ENCODE data around the gene RBMS1.
A peak's percentile ranks its signal among the peaks of the same experiment; 100 is the strongest.

Gene RBMS1

GRCh38 chr2:160534996-160535395, 41.4 kb upstream of the RBMS1 start:
- no CpG with 5 or more reads among the region's 1 CpG for WGBS, 2 donors (ENCODE audit: extremely low coverage in 2 of 2, insufficient read length in 2 of 2, insufficient replicate concordance in 1 of 2)

GRCh38 chr2:160534249-160534648, 40.6 kb upstream of the RBMS1 start:
- Histone ChIP-seq H3K23ac (ENCODE audit: low read depth, low read length, poor library complexity) (no peak overlapping the region), H2BK5ac (ENCODE audit: low read length) (no peak overlapping the region), H3K4me3 (ENCODE audit: low read length in 2 of 2) (no peak overlapping the region), H3K4ac (ENCODE audit: low read length) (no peak overlapping the region), H3K18ac (ENCODE audit: low read length) (no peak overlapping the region), H4K91ac (ENCODE audit: low read depth, low read length, poor library complexity) (no peak overlapping the region), H4K8ac (ENCODE audit: low read depth, low read length) (no peak overlapping the region), H3K27me3 (ENCODE audit: control insufficient read depth in 3 of 3, insufficient read depth in 3 of 3, low read depth in 1 of 3, low read length in 3 of 3) (no peaks in the 10 kb centered on the region), H3K4me1 (ENCODE audit: control insufficient read depth in 2 of 2, insufficient read depth in 1 of 2, low read depth in 1 of 2, low read length in 2 of 2) (peaks cover 0 to 4% of the 10 kb centered on the region in 2 donors), H3K36me3 (replicated peaks in 1 of 2; ENCODE audit: control insufficient read depth in 2 of 2, insufficient read depth in 2 of 2, low read length in 2 of 2) (no peaks in the 10 kb centered on the region), H3K4me2 (ENCODE audit: insufficient read depth, low read length, poor library complexity, severe bottlenecking) (no peak overlapping the region), H2BK120ac (ENCODE audit: low read depth, low read length) (no peak overlapping the region), H2AFZ (ENCODE audit: low read length) (no peak overlapping the region), H3K79me1 (ENCODE audit: low read depth, low read length) (no peaks in the 10 kb centered on the region), H2BK12ac (ENCODE audit: low read length) (no peak overlapping the region), H2AK5ac (ENCODE audit: low read depth, low read length) (no peak overlapping the region), H3K14ac (ENCODE audit: low read length) (no peak overlapping the region), H2BK15ac (ENCODE audit: low read length) (no peak overlapping the region), H3K9ac (ENCODE audit: low read depth, low read length, poor library complexity) (no peak overlapping the region), H3K9me3 (replicated peaks in 1 of 2; ENCODE audit: control insufficient read depth in 2 of 2, insufficient read depth in 1 of 2, low read depth in 1 of 2, low read length in 2 of 2) (no peaks in the 10 kb centered on the region), H3K27ac (replicated peaks; ENCODE audit: low read length) (no peak overlapping the region)
- no peak for DNase-seq (ENCODE audit: low spot score)

More at GRCh38 chr2:160534996-160535395, 41.4 kb upstream of the RBMS1 start:
- Histone ChIP-seq H3K79me1 (ENCODE audit: low read depth, low read length) (no peaks in the 10 kb centered on the region), H2AFZ (ENCODE audit: low read length) (no peak overlapping the region), H3K4ac (ENCODE audit: low read length) (no peak overlapping the region), H3K27me3 (ENCODE audit: control insufficient read depth in 3 of 3, insufficient read depth in 3 of 3, low read depth in 1 of 3, low read length in 3 of 3) (no peaks in the 10 kb centered on the region), H2BK120ac (ENCODE audit: low read depth, low read length) (no peak overlapping the region), H4K8ac (ENCODE audit: low read depth, low read length) (no peak overlapping the region), H3K36me3 (replicated peaks in 1 of 2; ENCODE audit: control insufficient read depth in 2 of 2, insufficient read depth in 2 of 2, low read length in 2 of 2) (no peaks in the 10 kb centered on the region), H3K18ac (ENCODE audit: low read length) (no peak overlapping the region), H2BK15ac (ENCODE audit: low read length) (no peak overlapping the region), H3K23ac (ENCODE audit: low read depth, low read length, poor library complexity) (no peak overlapping the region), H3K4me1 (ENCODE audit: control insufficient read depth in 2 of 2, insufficient read depth in 1 of 2, low read depth in 1 of 2, low read length in 2 of 2) (peaks cover 0 to 4% of the 10 kb centered on the region in 2 donors), H2AK5ac (ENCODE audit: low read depth, low read length) (no peak overlapping the region), H3K4me2 (ENCODE audit: insufficient read depth, low read length, poor library complexity, severe bottlenecking) (no peak overlapping the region), H3K9me3 (replicated peaks in 1 of 2; ENCODE audit: control insufficient read depth in 2 of 2, insufficient read depth in 1 of 2, low read depth in 1 of 2, low read length in 2 of 2) (no peaks in the 10 kb centered on the region), H2BK12ac (ENCODE audit: low read length) (no peak overlapping the region), H3K14ac (ENCODE audit: low read length) (no peak overlapping the region), H4K91ac (ENCODE audit: low read depth, low read length, poor library complexity) (no peak overlapping the region), H3K4me3 (ENCODE audit: low read length in 2 of 2) (no peak overlapping the region), H2BK5ac (ENCODE audit: low read length) (no peak overlapping the region), H3K9ac (ENCODE audit: low read depth, low read length, poor library complexity) (no peak overlapping the region), H3K27ac (replicated peaks; ENCODE audit: low read length) (no peak overlapping the region)
- DNase-seq (ENCODE audit: low spot score), result no peak

- no peak overlapping the region for H2BK5ac ChIP-seq (ENCODE audit: low read length)
- no peak overlapping the region for H3K27ac ChIP-seq (replicated peaks; ENCODE audit: low read length)
These were observed 39.9 kb upstream of the RBMS1 start for GRCh38 chr2:160533482-160533881.

GRCh38 chr2:160532388-160532787, 38.8 kb upstream of the RBMS1 start:
- Histone ChIP-seq H3K4ac (ENCODE audit: low read length) (no peak overlapping the region), H2BK5ac (ENCODE audit: low read length) (no peak overlapping the region), H3K36me3 (replicated peaks in 1 of 2; ENCODE audit: control insufficient read depth in 2 of 2, insufficient read depth in 2 of 2, low read length in 2 of 2) (no peaks in the 10 kb centered on the region), H4K8ac (ENCODE audit: low read depth, low read length) (no peak overlapping the region), H3K4me1 (ENCODE audit: control insufficient read depth in 2 of 2, insufficient read depth in 1 of 2, low read depth in 1 of 2, low read length in 2 of 2) (peaks cover 0 to 4% of the 10 kb centered on the region in 2 donors), H3K27me3 (ENCODE audit: control insufficient read depth in 3 of 3, insufficient read depth in 3 of 3, low read depth in 1 of 3, low read length in 3 of 3) (no peaks in the 10 kb centered on the region), H2BK12ac (ENCODE audit: low read length) (no peak overlapping the region), H3K79me1 (ENCODE audit: low read depth, low read length) (no peaks in the 10 kb centered on the region), H3K9me3 (replicated peaks in 1 of 2; ENCODE audit: control insufficient read depth in 2 of 2, insufficient read depth in 1 of 2, low read depth in 1 of 2, low read length in 2 of 2) (no peaks in the 10 kb centered on the region), H2AFZ (ENCODE audit: low read length) (no peak overlapping the region), H2BK120ac (ENCODE audit: low read depth, low read length) (no peak overlapping the region), H3K14ac (ENCODE audit: low read length) (no peak overlapping the region), H3K4me2 (ENCODE audit: insufficient read depth, low read length, poor library complexity, severe bottlenecking) (no peak overlapping the region), H3K4me3 (ENCODE audit: low read length in 2 of 2) (no peak overlapping the region), H3K9ac (ENCODE audit: low read depth, low read length, poor library complexity) (no peak overlapping the region), H2BK15ac (ENCODE audit: low read length) (no peak overlapping the region), H3K27ac (replicated peaks; ENCODE audit: low read length) (no peak overlapping the region), H3K18ac (ENCODE audit: low read length) (no peak overlapping the region), H3K23ac (ENCODE audit: low read depth, low read length, poor library complexity) (no peak overlapping the region), H4K91ac (ENCODE audit: low read depth, low read length, poor library complexity) (no peak overlapping the region), H2AK5ac (ENCODE audit: low read depth, low read length) (no peak overlapping the region)
- DNase-seq (ENCODE audit: low spot score), result no peak
- no CpG with 5 or more reads among the region's 6 CpGs for WGBS, 2 donors (ENCODE audit: extremely low coverage in 2 of 2, insufficient read length in 2 of 2, insufficient replicate concordance in 1 of 2)

More at GRCh38 chr2:160533482-160533881, 39.9 kb upstream of the RBMS1 start:
- Histone ChIP-seq H2BK15ac (ENCODE audit: low read length) (no peak overlapping the region), H2BK12ac (ENCODE audit: low read length) (no peak overlapping the region), H3K4me1 (ENCODE audit: control insufficient read depth in 2 of 2, insufficient read depth in 1 of 2, low read depth in 1 of 2, low read length in 2 of 2) (peaks cover 0 to 4% of the 10 kb centered on the region in 2 donors), H2BK120ac (ENCODE audit: low read depth, low read length) (no peak overlapping the region), H3K27me3 (ENCODE audit: control insufficient read depth in 3 of 3, insufficient read depth in 3 of 3, low read depth in 1 of 3, low read length in 3 of 3) (no peaks in the 10 kb centered on the region), H3K23ac (ENCODE audit: low read depth, low read length, poor library complexity) (no peak overlapping the region), H3K4me3 (ENCODE audit: low read length in 2 of 2) (no peak overlapping the region), H3K79me1 (ENCODE audit: low read depth, low read length) (no peaks in the 10 kb centered on the region), H3K4me2 (ENCODE audit: insufficient read depth, low read length, poor library complexity, severe bottlenecking) (no peak overlapping the region), H3K9ac (ENCODE audit: low read depth, low read length, poor library complexity) (no peak overlapping the region), H4K8ac (ENCODE audit: low read depth, low read length) (no peak overlapping the region), H4K91ac (ENCODE audit: low read depth, low read length, poor library complexity) (no peak overlapping the region), H3K4ac (ENCODE audit: low read length) (no peak overlapping the region), H2AK5ac (ENCODE audit: low read depth, low read length) (no peak overlapping the region), H3K9me3 (replicated peaks in 1 of 2; ENCODE audit: control insufficient read depth in 2 of 2, insufficient read depth in 1 of 2, low read depth in 1 of 2, low read length in 2 of 2) (no peaks in the 10 kb centered on the region), H3K14ac (ENCODE audit: low read length) (no peak overlapping the region), H3K36me3 (replicated peaks in 1 of 2; ENCODE audit: control insufficient read depth in 2 of 2, insufficient read depth in 2 of 2, low read length in 2 of 2) (no peaks in the 10 kb centered on the region), H2AFZ (ENCODE audit: low read length) (peak overlapping the region; percentile 57), H3K18ac (ENCODE audit: low read length) (no peak overlapping the region)
- no CpG with 5 or more reads among the region's 2 CpGs for WGBS, 2 donors (ENCODE audit: extremely low coverage in 2 of 2, insufficient read length in 2 of 2, insufficient replicate concordance in 1 of 2)
- no peak for DNase-seq (ENCODE audit: low spot score)
